VCaP (cell line): ENCODE data around the gene GFRA4.

Source experiments
- H3K27ac ChIP-seq: fragments of 450-650 bp; 2 replicates; pipeline ENCODE4 v1.5.1; 2017
- CTCF ChIP-seq: fragments of 450-650 bp; conservative IDR thresholded peaks from 2 replicates; pipeline ENCODE4 v1.5.1; 2017; ENCODE audit warnings: mild to moderate bottlenecking, moderate library complexity

The GFRA4 gene

DNA sequence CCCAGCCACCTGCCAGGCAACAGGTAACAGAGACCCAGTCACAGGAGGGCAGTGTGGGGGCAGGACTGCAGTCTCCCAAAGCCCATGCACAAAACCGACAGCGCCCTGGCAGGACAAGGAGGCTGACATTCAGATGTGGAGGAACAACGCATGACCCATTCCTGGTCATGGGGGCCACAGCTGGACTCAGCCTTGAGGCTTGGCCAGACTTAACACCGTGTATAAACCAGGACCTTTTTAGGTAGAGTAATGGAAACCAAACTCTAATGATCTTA lies 8.1 kb downstream of the GFRA4 start:
- no peak for TF ChIP-seq CTCF
- H3K27ac ChIP-seq: no peak overlapping the region

GRCh38 chr20:3654326-3655130 lies 8.7 kb downstream of the GFRA4 start:
- TF ChIP-seq CTCF: no peak
- no peak overlapping the region for H3K27ac ChIP-seq

- H3K27ac ChIP-seq: no peak overlapping the region
- no peak for TF ChIP-seq CTCF
Observed at GRCh38 chr20:3653921-3654320, 9.3 kb downstream of the GFRA4 start.

GRCh38 chr20:3652676-3653596 lies 10.3 kb downstream of the GFRA4 start:
- no peak overlapping the region for H3K27ac ChIP-seq
- no peak for TF ChIP-seq CTCF

- TF ChIP-seq CTCF: no peak
- H3K27ac ChIP-seq: no peak overlapping the region
Observed at GRCh38 chr20:3652221-3652620, 11.0 kb downstream of the GFRA4 start.

- H3K27ac ChIP-seq: no peak overlapping the region
Observed at GRCh38 chr20:3651204-3651962, 11.8 kb downstream of the GFRA4 start.

More at GRCh38 chr20:3651204-3651962, 11.8 kb downstream of the GFRA4 start:
- TF ChIP-seq CTCF: no peak
